KMS-11 (cell line): ENCODE measurements around the gene LOXL3.

Source experiments
- H2AFZ ChIP-seq: fragments of 200-600 bp; sonication (generic); 2 replicates; pipeline ENCODE4 v1.6.1; 2016; ENCODE audit warnings: antibody characterized with exemption, mixed run types, low read depth
- H3K27ac ChIP-seq: fragments of 200-600 bp; sonication (generic); 2 replicates; pipeline ENCODE4 v1.6.1; 2016; ENCODE audit warnings: mild to moderate bottlenecking, mixed run types
- H3K27me3 ChIP-seq: fragments of 200-600 bp; sonication (generic); 2 replicates; pipeline ENCODE4 v1.6.1; 2017; ENCODE audit warnings: mild to moderate bottlenecking, low read depth, mixed run types, moderate library complexity; ENCODE audit not compliant: insufficient read depth
- H3K36me3 ChIP-seq: fragments of 200-600 bp; sonication (generic); 2 replicates; pipeline ENCODE4 v1.6.1; 2017; ENCODE audit warnings: mild to moderate bottlenecking, mixed run types; ENCODE audit not compliant: insufficient read depth
- H3K4me1 ChIP-seq: fragments of 200-600 bp; sonication (generic); 2 replicates; pipeline ENCODE4 v1.6.1; 2016; ENCODE audit warnings: mild to moderate bottlenecking, low read depth, mixed run types; ENCODE audit not compliant: poor library complexity, severe bottlenecking
- H3K4me2 ChIP-seq: fragments of 200-600 bp; sonication (generic); 2 replicates; pipeline ENCODE4 v1.7.0; 2016; ENCODE audit warnings: mild to moderate bottlenecking, mixed run types
- H3K4me3 ChIP-seq: fragments of 200-600 bp; sonication (generic); IDR thresholded peaks from 2 replicates; pipeline ENCODE4 v1.6.1; 2017; ENCODE audit warnings: low read depth, low read length, mixed read lengths; ENCODE audit not compliant: insufficient read depth
- H3K79me2 ChIP-seq: fragments of 200-600 bp; sonication (generic); 2 replicates; pipeline ENCODE4 v1.6.1; 2016; ENCODE audit warnings: low read depth, mixed run types; ENCODE audit not compliant: insufficient read depth
- H3K9ac ChIP-seq: fragments of 200-600 bp; sonication (generic); 2 replicates; pipeline ENCODE4 v1.6.1; 2016; ENCODE audit warnings: mild to moderate bottlenecking, mixed run types
- H4K20me1 ChIP-seq: fragments of 200-600 bp; sonication (generic); 2 replicates; pipeline ENCODE4 v1.6.1; 2016; ENCODE audit warnings: mild to moderate bottlenecking, mixed run types; ENCODE audit not compliant: insufficient read depth
- TF ChIP-seq, protein P1 (sequence below): fragments of 200-600 bp; sonication (generic); conservative IDR thresholded peaks from 2 replicates; pipeline ENCODE4 v1.6.1; 2017; ENCODE audit warnings: low read depth, mild to moderate bottlenecking, antibody characterized with exemption, low read length, moderate library complexity, mixed read lengths

The LOXL3 gene

DNA sequence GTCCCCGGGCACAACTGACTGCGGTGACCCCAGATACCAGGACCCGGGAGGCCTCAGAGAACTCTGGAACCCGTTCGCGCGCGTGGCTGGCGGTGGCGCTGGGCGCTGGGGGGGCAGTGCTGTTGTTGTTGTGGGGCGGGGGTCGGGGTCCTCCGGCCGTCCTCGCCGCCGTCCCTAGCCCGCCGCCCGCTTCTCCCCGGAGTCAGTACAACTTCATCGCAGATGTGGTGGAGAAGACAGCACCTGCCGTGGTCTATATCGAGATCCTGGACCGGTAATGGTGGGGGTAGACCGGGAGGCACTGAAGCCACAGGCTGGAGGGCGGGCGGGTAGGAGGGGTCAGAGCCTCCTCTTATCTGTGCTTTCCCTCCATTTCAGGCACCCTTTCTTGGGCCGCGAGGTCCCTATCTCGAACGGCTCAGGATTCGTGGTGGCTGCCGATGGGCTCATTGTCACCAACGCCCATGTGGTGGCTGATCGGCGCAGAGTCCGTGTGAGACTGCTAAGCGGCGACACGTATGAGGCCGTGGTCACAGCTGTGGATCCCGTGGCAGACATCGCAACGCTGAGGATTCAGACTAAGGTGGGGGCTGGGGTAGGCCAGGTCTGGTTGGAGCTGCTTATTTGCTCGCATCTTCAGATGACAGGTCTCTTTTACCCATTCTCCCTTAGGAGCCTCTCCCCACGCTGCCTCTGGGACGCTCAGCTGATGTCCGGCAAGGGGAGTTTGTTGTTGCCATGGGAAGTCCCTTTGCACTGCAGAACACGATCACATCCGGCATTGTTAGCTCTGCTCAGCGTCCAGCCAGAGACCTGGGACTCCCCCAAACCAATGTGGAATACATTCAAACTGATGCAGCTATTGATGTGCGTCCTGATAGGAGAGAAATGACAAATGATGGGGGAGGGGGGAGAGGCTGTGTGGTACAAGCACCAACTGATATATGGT, 23.2 kb downstream of the LOXL3 start:
- peaks cover 30% of the 10 kb centered on the region for H3K79me2 ChIP-seq

DNA sequence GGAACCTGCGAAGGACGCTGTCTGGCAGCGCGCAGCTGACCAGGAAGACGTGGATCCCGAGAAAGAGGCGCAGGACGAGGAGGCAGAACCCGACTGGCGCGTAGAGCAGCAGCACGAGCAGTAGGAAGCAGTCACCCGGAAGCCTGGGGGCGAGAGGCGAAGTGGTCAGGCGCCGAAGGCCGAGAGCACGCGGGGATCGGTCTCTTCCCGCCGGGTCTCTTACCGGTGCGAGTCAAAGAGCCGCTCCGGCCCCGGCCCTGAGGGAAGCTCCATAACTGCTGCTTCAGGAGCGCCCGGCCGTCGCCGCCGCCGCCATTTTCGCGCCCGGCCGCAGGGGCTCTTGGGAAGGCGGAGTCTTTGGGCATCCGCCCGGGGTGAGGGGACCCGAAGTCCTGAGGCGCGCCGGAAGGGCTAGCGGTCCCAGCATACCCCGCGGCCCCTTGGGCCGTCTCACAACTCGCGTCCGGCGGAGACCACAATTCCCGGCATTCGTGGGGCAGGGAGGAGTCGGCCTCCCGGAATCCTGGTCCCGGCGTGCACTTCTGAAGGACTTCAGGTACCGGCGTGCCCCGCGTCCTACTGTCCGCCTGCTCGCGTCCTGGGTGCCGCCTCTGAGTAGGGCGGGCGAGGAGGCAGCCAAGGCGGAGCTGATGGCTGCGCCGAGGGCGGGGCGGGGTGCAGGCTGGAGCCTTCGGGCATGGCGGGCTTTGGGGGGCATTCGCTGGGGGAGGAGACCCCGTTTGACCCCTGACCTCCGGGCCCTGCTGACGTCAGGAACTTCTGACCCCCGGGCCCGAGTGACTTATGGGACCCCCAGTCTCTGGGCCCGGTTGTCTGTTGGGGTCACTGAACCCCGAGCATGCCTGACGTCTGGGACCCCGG, 24.1 kb downstream of the LOXL3 start, which contains the start of the genes AUP1 and HTRA2:
AUP1 (minus strand) TSS at position 350 of the 882 bp plus-strand sequence; CDS start at position 273, 77 bp downstream.
HTRA2 (plus strand) TSS at position 577 of the 882 bp plus-strand sequence; CDS start at position 651, 74 bp downstream.
- TF ChIP-seq, protein P1, sequence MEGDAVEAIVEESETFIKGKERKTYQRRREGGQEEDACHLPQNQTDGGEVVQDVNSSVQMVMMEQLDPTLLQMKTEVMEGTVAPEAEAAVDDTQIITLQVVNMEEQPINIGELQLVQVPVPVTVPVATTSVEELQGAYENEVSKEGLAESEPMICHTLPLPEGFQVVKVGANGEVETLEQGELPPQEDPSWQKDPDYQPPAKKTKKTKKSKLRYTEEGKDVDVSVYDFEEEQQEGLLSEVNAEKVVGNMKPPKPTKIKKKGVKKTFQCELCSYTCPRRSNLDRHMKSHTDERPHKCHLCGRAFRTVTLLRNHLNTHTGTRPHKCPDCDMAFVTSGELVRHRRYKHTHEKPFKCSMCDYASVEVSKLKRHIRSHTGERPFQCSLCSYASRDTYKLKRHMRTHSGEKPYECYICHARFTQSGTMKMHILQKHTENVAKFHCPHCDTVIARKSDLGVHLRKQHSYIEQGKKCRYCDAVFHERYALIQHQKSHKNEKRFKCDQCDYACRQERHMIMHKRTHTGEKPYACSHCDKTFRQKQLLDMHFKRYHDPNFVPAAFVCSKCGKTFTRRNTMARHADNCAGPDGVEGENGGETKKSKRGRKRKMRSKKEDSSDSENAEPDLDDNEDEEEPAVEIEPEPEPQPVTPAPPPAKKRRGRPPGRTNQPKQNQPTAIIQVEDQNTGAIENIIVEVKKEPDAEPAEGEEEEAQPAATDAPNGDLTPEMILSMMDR = no peak
- Histone ChIP-seq H3K79me2 (peaks cover 30% of the 10 kb centered on the region), H3K4me2 (peak within 1 kb of the TSS; percentile 100), H3K36me3 (peaks cover 4% of the 10 kb centered on the region; the same call in 1 of the 2 replicates), H3K27me3 (no peaks in the 10 kb centered on the region), H3K9ac (peak within 1 kb of the TSS; percentile 91), H3K4me1 (peaks cover 22% of the 10 kb centered on the region), H4K20me1 (no peaks in the 10 kb centered on the region), H3K27ac (peak within 1 kb of the TSS; percentile 71), H3K4me3 (peak within 1 kb of the TSS; percentile 72), H2AFZ (peak within 1 kb of the TSS; percentile 72)

More for the DNA sequence above, 23.2 kb downstream of the LOXL3 start:
- H3K27me3 ChIP-seq = no peaks in the 10 kb centered on the region
- H3K4me1 ChIP-seq = peaks cover 22% of the 10 kb centered on the region
- peaks cover 4% of the 10 kb centered on the region; the same call in 1 of the 2 replicates for H3K36me3 ChIP-seq
- H2AFZ ChIP-seq = peak overlapping the region; percentile 65
- H3K4me2 ChIP-seq = peak overlapping the region; percentile 90
- H4K20me1 ChIP-seq = no peaks in the 10 kb centered on the region
- H3K27ac ChIP-seq = peak overlapping the region; percentile 71
- TF ChIP-seq, protein P1 = no peak
- peak overlapping the region; percentile 91 for H3K9ac ChIP-seq
- peak overlapping the region; percentile 72 for H3K4me3 ChIP-seq

DNA sequence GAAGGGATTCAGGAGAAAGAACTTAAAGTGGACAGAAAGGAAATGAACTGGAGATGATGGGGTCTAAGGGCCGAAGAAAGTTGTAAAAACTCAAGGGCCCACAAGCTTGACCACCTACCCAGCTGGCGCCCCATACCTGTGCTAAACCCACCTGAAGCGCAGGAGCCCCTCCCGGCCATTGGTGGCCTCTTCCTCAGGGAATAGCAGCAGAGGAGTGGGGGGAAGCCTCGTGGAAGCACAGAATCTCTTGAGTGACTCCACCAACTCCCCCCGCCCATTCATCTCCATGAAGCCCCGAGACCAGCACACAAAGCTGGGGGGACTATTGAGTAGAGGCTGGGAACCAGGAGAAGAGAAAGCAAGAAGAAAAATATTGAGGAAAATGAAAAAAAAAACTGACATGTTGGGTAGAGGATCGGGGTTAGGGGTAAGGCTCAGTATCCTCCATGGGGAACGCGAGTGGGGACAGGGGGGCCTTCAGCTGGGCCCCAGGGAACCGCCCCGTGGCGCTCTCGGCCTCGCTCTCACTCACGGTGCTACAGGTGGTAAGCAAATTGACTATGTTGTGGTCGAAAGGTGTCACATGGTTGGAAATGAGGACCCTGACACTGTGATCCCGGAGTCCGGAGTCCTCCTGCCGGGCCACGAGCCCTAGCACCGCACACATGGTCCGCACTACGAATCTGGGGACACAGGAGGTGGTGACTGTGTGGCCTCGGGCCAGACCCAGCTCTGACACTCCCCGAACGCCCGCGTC, 25.0 kb downstream of the LOXL3 start:
- Histone ChIP-seq H3K4me1 (peaks cover 22% of the 10 kb centered on the region), H4K20me1 (no peaks in the 10 kb centered on the region), H3K4me3 (no peak overlapping the region), H2AFZ (peak overlapping the region; percentile 72), H3K4me2 (peak overlapping the region; percentile 100), H3K79me2 (peaks cover 30% of the 10 kb centered on the region), H3K27me3 (no peaks in the 10 kb centered on the region), H3K27ac (peak overlapping the region; percentile 71), H3K36me3 (peaks cover 4% of the 10 kb centered on the region; the same call in 1 of the 2 replicates), H3K9ac (peak overlapping the region; percentile 91)
- TF ChIP-seq, protein P1 = no peak
